Activated naive CD4-positive, alpha-beta T cell treated with anti-CD3 and anti-CD28 coated beads for 36 hours (primary cell): ENCODE data around the gene CPAMD8. TPM values are rescaled to one million over a fixed set of nuclear protein-coding genes. Genes with fewer than 3 reads are reported as not detected.
A peak's percentile ranks its signal among the peaks of the same experiment; 100 is the strongest.

ENCODE experiments used
- CTCF ChIA-PET: fragments of 350-600 bp; sonication (Branson Sonifier 250); formaldehyde crosslinking; loops from one replicate; lab custom pipeline; 2021; ENCODE audit warnings: antibody characterized with exemption; lab: Charles Lee
- DNase-seq: peaks from one replicate; pipeline ENCODE4 v3.0.0-alpha.2; 2020
- H3K27ac Mint-ChIP-seq: one replicate; pipeline ENCODE4 v1.8.0; 2021; ENCODE audit warnings: mild to moderate bottlenecking, mixed read lengths
- H3K27me3 Mint-ChIP-seq: one replicate; pipeline ENCODE4 v1.8.0; 2021; ENCODE audit warnings: low read depth, mixed read lengths
- H3K36me3 Mint-ChIP-seq: one replicate; pipeline ENCODE4 v1.8.0; 2021; ENCODE audit warnings: low read depth, mixed read lengths
- H3K4me1 Mint-ChIP-seq: one replicate; pipeline ENCODE4 v1.8.0; 2021; ENCODE audit warnings: low read depth, mixed read lengths
- H3K4me3 Mint-ChIP-seq: one replicate; pipeline ENCODE4 v1.8.0; 2021; ENCODE audit warnings: mild to moderate bottlenecking, moderate library complexity, mixed read lengths
- H3K9me3 Mint-ChIP-seq: one replicate; pipeline ENCODE4 v1.8.0; 2021; ENCODE audit warnings: mixed read lengths
- intact Hi-C: fragments of 100-400 bp; cut with micrococcal nuclease; formaldehyde crosslinking; loops from one replicate; pipeline ENCODE4 v1.15.1; 2023
- total RNA-seq, 2 experiments: library from RNA; stranded (reverse); gene quantifications; one replicate each; pipeline ENCODE4 v1.2.3, GENCODE V29; 2021

Gene CPAMD8
- total RNA-seq, 2 experiments from 2014 or later: 0.41 to 0.44 TPM

GRCh38 chr19:17061205-17061604 is 34.6 kb upstream of the CPAMD8 start:
- CTCF ChIA-PET: interaction anchor here (0.6 kb wide), 1 partner anchor 13 kb away, joined by 3 read pairs; no protein-coding TSS in a partner anchor
- H3K36me3 Mint-ChIP-seq: peaks cover 49% of the 10 kb centered on the region
- intact Hi-C loops: no loop called here
- no peak overlapping the region for H3K4me3 Mint-ChIP-seq
- H3K4me1 Mint-ChIP-seq: peaks cover 31% of the 10 kb centered on the region
- no peaks in the 10 kb centered on the region for H3K27me3 Mint-ChIP-seq
- no peak for DNase-seq
- no peak overlapping the region for H3K27ac Mint-ChIP-seq
- no peaks in the 10 kb centered on the region for H3K9me3 Mint-ChIP-seq

DNA sequence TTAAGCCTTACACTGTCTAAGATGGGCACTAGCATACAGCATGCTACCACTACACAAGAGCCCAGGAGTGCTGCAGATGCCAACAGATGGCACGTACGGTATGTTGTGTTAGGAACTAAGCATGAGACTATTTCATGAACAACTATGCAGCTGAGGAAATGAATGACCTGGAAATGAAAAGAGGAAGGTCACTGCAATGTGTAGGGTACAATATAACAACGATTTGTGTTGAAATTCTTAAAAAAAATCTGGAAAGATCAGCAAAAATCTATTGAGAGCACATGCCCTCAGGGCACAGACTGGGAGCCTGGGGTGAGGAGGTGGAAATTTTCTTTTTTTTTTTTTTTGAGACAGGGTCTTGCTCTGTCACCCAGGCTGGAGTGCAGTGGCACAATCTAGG is 34.2 kb upstream of the CPAMD8 start:
- CTCF ChIA-PET: interaction anchor here (0.6 kb wide), 1 partner anchor 12 kb away, joined by 3 read pairs; no protein-coding TSS in a partner anchor
- Mint-ChIP-seq H3K36me3 (peaks cover 50% of the 10 kb centered on the region), H3K4me3 (no peak overlapping the region), H3K9me3 (no peaks in the 10 kb centered on the region), H3K27ac (no peak overlapping the region), H3K4me1 (peaks cover 27% of the 10 kb centered on the region), H3K27me3 (no peaks in the 10 kb centered on the region)
- no peak for DNase-seq
- intact Hi-C loops: no loop called here

GRCh38 chr19:17058236-17058635 is 31.6 kb upstream of the CPAMD8 start:
- intact Hi-C loops: no loop called here
- no peaks in the 10 kb centered on the region for H3K9me3 Mint-ChIP-seq
- H3K27me3 Mint-ChIP-seq: no peaks in the 10 kb centered on the region
- DNase-seq: no peak
- no peak overlapping the region for H3K4me3 Mint-ChIP-seq
- H3K4me1 Mint-ChIP-seq: peaks cover 5% of the 10 kb centered on the region
- CTCF ChIA-PET: no interaction called here
- H3K27ac Mint-ChIP-seq: no peak overlapping the region
- peaks cover 41% of the 10 kb centered on the region for H3K36me3 Mint-ChIP-seq

DNA sequence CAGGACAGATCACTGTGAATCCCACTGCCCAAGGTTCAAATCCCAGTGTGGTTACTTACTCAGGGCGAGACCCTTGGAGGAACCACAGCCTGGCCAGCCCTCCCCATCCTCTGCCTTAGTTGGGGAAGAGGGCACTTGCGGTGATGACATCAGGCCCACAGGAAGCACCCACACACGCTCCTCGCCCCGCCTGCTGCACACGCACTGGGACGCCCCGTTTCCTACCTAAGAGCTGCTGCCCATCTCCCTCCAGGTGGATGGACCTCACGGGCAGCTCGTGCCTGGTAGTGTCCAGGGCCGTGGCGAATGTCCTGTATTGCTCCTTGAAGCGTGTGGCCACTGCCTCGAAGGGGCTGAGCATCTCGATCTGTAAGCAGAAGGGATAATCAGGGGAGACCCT is 29.0 kb upstream of the CPAMD8 start:
- Mint-ChIP-seq H3K9me3 (no peaks in the 10 kb centered on the region), H3K27ac (no peak overlapping the region), H3K27me3 (no peaks in the 10 kb centered on the region), H3K36me3 (peaks cover 43% of the 10 kb centered on the region), H3K4me1 (no peaks in the 10 kb centered on the region), H3K4me3 (no peak overlapping the region)
- intact Hi-C loops: no loop called here
- CTCF ChIA-PET: no interaction called here
- DNase-seq: no peak

DNA sequence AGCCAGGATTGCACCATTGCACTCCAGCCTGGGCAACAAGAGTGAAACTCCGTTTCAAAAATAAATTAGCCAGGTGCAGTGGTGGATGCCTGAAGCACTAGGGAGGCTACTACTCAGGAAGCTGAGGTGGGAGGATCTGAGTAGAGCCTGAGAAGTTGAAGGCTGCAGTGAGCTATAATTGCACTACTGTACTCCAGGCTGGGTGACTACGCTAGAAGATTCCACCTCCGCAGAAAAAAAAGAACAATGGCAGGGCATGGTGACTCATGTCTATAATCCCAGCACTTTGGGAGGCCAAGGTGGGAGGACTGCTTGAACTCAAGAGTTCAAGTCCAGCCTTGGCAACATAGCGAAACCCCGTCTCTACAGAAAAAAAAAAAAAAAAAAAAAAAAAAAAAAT is 28.1 kb upstream of the CPAMD8 start:
- no peak for DNase-seq
- Mint-ChIP-seq H3K9me3 (no peaks in the 10 kb centered on the region), H3K27me3 (no peaks in the 10 kb centered on the region), H3K4me1 (no peaks in the 10 kb centered on the region), H3K4me3 (no peak overlapping the region), H3K27ac (no peak overlapping the region), H3K36me3 (peaks cover 47% of the 10 kb centered on the region)
- CTCF ChIA-PET: interaction anchor here (0.6 to 0.7 kb wide), 3 partner anchors 148 to 304 kb away, joined by 3 to 4 read pairs (median 3); no protein-coding TSS in a partner anchor
- intact Hi-C loops: loop anchor here (5.0 kb wide), 1 partner anchor 277 kb away; no protein-coding TSS in a partner anchor

- CTCF ChIA-PET: interaction anchor here (0.6 to 1.4 kb wide), 7 partner anchors 13 to 339 kb away, joined by 3 to 5 read pairs (median 3); no protein-coding TSS in a partner anchor
- DNase-seq: peak; percentile 45
- Mint-ChIP-seq H3K27me3 (no peaks in the 10 kb centered on the region), H3K4me3 (no peak overlapping the region), H3K4me1 (no peaks in the 10 kb centered on the region), H3K36me3 (peaks cover 33% of the 10 kb centered on the region), H3K27ac (no peak overlapping the region), H3K9me3 (no peaks in the 10 kb centered on the region)
- intact Hi-C loops: loop anchor here (5.0 kb wide), 1 partner anchor 275 kb away; no protein-coding TSS in a partner anchor
Observed at GRCh38 chr19:17052439-17052838, 25.8 kb upstream of the CPAMD8 start.

DNA sequence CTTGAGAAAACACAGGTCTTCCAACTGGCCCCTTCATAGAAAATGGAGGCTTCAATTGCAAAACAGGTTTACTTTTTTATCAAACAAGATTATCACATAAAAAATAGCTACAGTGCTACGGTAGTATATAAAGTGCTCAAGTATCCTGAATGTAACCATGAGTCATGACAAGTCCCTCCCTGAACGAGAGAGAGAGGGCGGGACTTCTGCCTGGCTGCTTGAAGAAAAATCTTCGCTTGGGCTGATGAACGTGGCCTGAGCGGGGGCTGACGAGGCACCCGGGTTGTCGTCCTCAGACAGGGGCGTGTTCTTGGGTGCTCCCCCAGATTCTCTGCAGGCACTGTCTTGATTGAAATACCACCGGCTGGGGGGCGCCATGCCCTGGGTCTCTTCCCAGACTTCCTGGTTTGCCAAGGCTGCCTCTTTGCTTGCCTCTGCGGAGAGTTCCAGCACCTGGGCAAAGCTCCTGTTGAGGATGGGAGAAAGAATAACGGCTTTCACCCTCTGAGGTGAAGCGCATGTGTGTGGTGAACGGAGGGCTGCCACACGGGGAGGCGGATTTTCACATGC is 23.2 kb upstream of the CPAMD8 start:
- Mint-ChIP-seq H3K4me1 (no peaks in the 10 kb centered on the region), H3K4me3 (no peak overlapping the region), H3K27me3 (no peaks in the 10 kb centered on the region), H3K27ac (no peak overlapping the region), H3K36me3 (peaks cover 25% of the 10 kb centered on the region), H3K9me3 (no peaks in the 10 kb centered on the region)
- intact Hi-C loops: loop anchor here (5.0 kb wide), 1 partner anchor 272 kb away; no protein-coding TSS in a partner anchor
- CTCF ChIA-PET: no interaction called here
- DNase-seq: no peak

GRCh38 chr19:17048885-17049453 is 22.4 kb upstream of the CPAMD8 start:
- no peak for DNase-seq
- Mint-ChIP-seq H3K4me1 (no peaks in the 10 kb centered on the region), H3K4me3 (no peak overlapping the region), H3K27me3 (no peaks in the 10 kb centered on the region), H3K9me3 (no peaks in the 10 kb centered on the region), H3K36me3 (peaks cover 23% of the 10 kb centered on the region), H3K27ac (no peak overlapping the region)
- intact Hi-C loops: no loop called here
- CTCF ChIA-PET: interaction anchor here (0.6 kb wide), 1 partner anchor 12 kb away, joined by 3 read pairs; no protein-coding TSS in a partner anchor

DNA sequence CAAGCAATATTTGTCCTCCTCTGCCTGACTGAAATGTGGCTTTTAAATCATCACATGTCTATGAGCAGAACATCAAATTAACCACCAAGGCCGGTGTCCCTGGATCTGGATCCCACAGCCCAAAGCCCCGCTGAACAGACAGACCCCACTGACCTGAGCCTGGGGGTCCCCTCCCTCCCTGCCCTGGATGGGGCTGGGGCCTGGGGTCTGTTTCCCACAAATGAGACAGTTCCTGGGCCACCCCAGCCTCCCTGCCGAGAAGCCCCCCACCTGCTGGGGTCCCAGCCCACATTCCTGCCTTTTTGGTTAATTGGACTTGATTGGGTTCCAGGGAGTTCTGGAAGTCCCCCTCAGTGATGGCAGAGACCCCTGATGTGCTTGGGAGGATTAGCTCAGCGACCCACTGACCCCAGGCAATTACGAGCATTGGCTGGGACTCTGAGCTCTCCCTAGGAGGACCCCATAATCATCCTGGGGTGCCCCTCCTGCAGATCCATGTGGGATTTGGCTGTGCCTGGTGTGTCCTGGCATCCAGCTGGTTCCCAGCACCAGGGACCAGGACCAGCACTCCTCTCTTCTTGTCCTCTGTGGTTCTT is 19.4 kb upstream of the CPAMD8 start:
- no peaks in the 10 kb centered on the region for H3K4me1 Mint-ChIP-seq
- DNase-seq: no peak
- H3K4me3 Mint-ChIP-seq: no peak overlapping the region
- no peak overlapping the region for H3K27ac Mint-ChIP-seq
- no peaks in the 10 kb centered on the region for H3K27me3 Mint-ChIP-seq
- peaks cover 10% of the 10 kb centered on the region for H3K36me3 Mint-ChIP-seq
- H3K9me3 Mint-ChIP-seq: no peaks in the 10 kb centered on the region
- CTCF ChIA-PET: no interaction called here
- intact Hi-C loops: no loop called here

DNA sequence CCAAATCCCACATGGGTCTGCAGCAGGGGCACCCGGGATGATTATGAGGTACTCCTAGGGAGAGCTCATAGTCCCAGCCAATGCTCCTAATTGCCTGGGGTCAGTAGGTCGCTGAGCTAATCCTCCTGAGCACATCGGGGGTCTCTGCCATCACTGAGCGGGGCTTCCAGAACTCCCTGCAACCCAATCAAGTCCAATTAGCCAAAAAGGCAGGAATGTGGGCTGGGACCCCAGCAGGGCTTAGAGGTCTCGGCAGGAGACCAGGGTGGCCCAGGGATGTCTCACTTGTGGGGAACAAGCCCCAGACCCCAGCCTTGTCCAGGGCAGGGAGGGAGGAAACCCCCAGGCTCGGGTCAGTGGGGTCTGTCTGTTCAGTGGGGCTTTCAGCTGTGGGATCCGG is 17.1 kb upstream of the CPAMD8 start:
- no peak for DNase-seq
- no peaks in the 10 kb centered on the region for H3K4me1 Mint-ChIP-seq
- no peaks in the 10 kb centered on the region for H3K36me3 Mint-ChIP-seq
- no peak overlapping the region for H3K4me3 Mint-ChIP-seq
- intact Hi-C loops: no loop called here
- H3K9me3 Mint-ChIP-seq: no peaks in the 10 kb centered on the region
- CTCF ChIA-PET: interaction anchor here (0.5 to 0.6 kb wide), 2 partner anchors 242 to 297 kb away, joined by 3 read pairs; no protein-coding TSS in a partner anchor
- H3K27me3 Mint-ChIP-seq: peaks cover 3% of the 10 kb centered on the region
- no peak overlapping the region for H3K27ac Mint-ChIP-seq

DNA sequence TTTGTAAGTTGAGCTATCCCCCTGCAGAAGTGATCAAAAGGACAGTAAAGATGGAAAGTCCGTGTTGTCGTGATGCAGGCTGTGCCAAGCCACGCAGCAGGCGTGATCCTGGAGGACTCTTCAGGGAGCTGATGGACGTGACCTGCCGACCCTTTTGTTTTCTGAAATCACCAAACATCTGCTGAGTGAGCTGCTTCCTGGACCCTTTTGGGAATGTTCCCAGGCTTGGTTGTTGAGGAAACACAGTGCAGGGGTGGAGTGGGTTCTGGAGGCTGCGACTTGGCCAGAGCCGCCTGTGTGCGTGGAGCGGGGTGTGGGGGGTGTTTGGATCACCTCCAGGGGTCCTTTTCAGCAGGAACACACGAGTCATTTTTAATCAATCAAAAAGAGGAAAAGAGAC is 15.4 kb upstream of the CPAMD8 start:
- Mint-ChIP-seq H3K36me3 (no peaks in the 10 kb centered on the region), H3K27ac (no peak overlapping the region), H3K9me3 (no peaks in the 10 kb centered on the region), H3K27me3 (peaks cover 3% of the 10 kb centered on the region), H3K4me1 (no peaks in the 10 kb centered on the region), H3K4me3 (no peak overlapping the region)
- CTCF ChIA-PET: interaction anchor here (0.5 kb wide), 1 partner anchor 14 kb away, joined by 3 read pairs; no protein-coding TSS in a partner anchor
- DNase-seq: no peak
- intact Hi-C loops: no loop called here

DNA sequence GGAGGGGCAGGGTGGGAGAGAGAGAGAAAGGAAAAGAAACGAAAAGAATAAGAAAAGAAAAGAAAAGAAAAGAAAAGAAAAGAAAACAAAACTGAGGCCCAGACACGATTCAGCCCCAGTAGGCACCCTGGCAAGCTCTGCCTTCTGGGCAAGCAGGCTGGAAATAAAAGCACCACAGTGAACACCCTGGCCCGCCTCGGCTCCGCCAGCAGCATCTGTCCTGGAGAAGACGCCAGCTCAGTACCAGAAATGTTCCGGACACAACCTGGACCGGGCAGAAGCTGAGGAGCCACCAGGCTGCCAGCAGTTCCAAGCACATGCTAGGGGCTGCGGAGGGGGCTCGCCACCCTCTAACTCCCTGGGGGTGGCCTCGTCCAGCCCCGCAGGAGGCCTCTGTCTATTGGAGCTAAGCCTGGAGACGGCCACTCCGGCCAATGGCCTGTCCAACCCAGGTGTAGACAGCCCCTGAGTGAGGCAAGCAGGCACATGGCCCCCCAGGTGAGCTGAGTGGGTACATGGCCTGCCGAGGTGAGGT is 11.4 kb upstream of the CPAMD8 start:
- no peaks in the 10 kb centered on the region for H3K4me1 Mint-ChIP-seq
- DNase-seq: no peak
- no peaks in the 10 kb centered on the region for H3K36me3 Mint-ChIP-seq
- no peak overlapping the region for H3K27ac Mint-ChIP-seq
- CTCF ChIA-PET: no interaction called here
- intact Hi-C loops: no loop called here
- H3K9me3 Mint-ChIP-seq: no peaks in the 10 kb centered on the region
- H3K4me3 Mint-ChIP-seq: no peak overlapping the region
- H3K27me3 Mint-ChIP-seq: peaks cover 3% of the 10 kb centered on the region
